Left lung (tissue), 10 donors: ENCODE measurements around the gene FAM117A. TPM values are rescaled to one million over a fixed set of nuclear protein-coding genes. Genes with fewer than 3 reads are reported as not detected.

Source experiments
- ATAC-seq: fragments of 200-7000 bp; cut with Tn5 transposase; one replicate; pipeline ENCODE4 v1.9.1; 2020; ENCODE audit warnings: moderate library complexity
- DNase-seq, 4 donors: peaks; one replicate each; pipeline ENCODE4 v3.0.0-alpha.2; 2013 to 2020
- H3K27ac ChIP-seq, 2 donors: fragments of 200-600 bp; sonication (generic) in 1 of 2; one replicate each; pipeline versions ENCODE4 v1.5.0 to v1.8.0; 2020 to 2021
- H3K27me3 ChIP-seq, 2 donors: fragments of 200-600 bp; sonication (generic) in 1 of 2; one replicate each; pipeline versions ENCODE4 v1.5.0 to v1.8.0; 2020 to 2021
- H3K36me3 ChIP-seq, 2 donors: fragments of 200-600 bp; sonication (generic) in 1 of 2; one replicate each; pipeline versions ENCODE4 v1.5.0 to v1.8.0; 2020 to 2021
- H3K4me1 ChIP-seq, 2 donors: fragments of 200-600 bp; one replicate each; pipeline ENCODE4 v1.8.0; 2021
- H3K4me3 ChIP-seq, 2 donors: fragments of 200-600 bp; sonication (generic) in 1 of 2; one replicate each; pipeline versions ENCODE4 v1.5.0 to v1.8.0; 2020 to 2021; ENCODE audit warnings: mild to moderate bottlenecking in 1 of 2
- H3K9me3 ChIP-seq, 2 donors: fragments of 200-600 bp; sonication (generic) in 1 of 2; one replicate each; pipeline versions ENCODE4 v1.5.0 to v1.8.0; 2020 to 2021
- CTCF ChIP-seq, 2 donors: fragments of 200-600 bp; sonication (generic) in 1 of 2; IDR thresholded peaks; one replicate each; pipeline versions ENCODE4 v1.5.0 to v1.8.0; 2021; ENCODE audit warnings: antibody characterized with exemption in 2 of 2
- intact Hi-C, 2 donors: fragments of 100-400 bp; cut with DNase I; formaldehyde crosslinking; loops; one replicate each; pipeline versions ENCODE4 v1.11.2 to v1.14.2; 2022
- polyA plus RNA-seq, 6 donors: library from polyadenylated mRNA; unstranded; fragments of 120-200 nt; gene quantifications; one replicate each; pipeline ENCODE4 v1.2.1, GENCODE V29; 2013; ENCODE audit not compliant: insufficient read length in 6 of 6
- total RNA-seq, 2 donors: library from RNA; stranded (reverse); fragmentation: NEBNext Ultra II Directional; extraction: Animal tissue kit (Norgen Biotek cat#: 25700); gene quantifications; one replicate each; pipeline ENCODE4 v1.2.1, GENCODE V29; 2021
- donor health status: DM: no; HTN: yes; CAD: no.
- donor health status: DM: no; HTN: no; CAD: no.

Gene FAM117A
- total and polyA plus RNA-seq, 8 donors, result 11.9 to 27.1 (median 24.1) TPM

GRCh38 chr17:49716668-49717364 lies 47.1 kb downstream of the FAM117A start:
- Histone ChIP-seq H3K27ac (peak overlapping the region in 1 of 2 donors; percentile 60), H3K36me3 (peaks cover 0 to 87% of the 10 kb centered on the region in 2 donors), H3K27me3 (no peaks in the 10 kb centered on the region), H3K4me1 (peaks cover 0 to 7% of the 10 kb centered on the region in 2 donors), H3K9me3 (no peaks in the 10 kb centered on the region), H3K4me3 (no peak overlapping the region)
- no peak for DNase-seq
- intact Hi-C loops, result no loop called here
- peak; percentile 34 for ATAC-seq
- no peak for TF ChIP-seq CTCF (IDR thresholded peaks at IDR 0.05)

- no peak overlapping the region for H3K4me3 ChIP-seq
- H3K27me3 ChIP-seq, result no peaks in the 10 kb centered on the region
- TF ChIP-seq CTCF (IDR thresholded peaks at IDR 0.05), result no peak
- H3K27ac ChIP-seq, result peak overlapping the region in 1 of 2 donors; percentile 60
- H3K36me3 ChIP-seq, result peaks cover 0 to 87% of the 10 kb centered on the region in 2 donors
- peak in 1 of 4 donors; percentile 42 for DNase-seq
- peak; percentile 67 for ATAC-seq
- peaks cover 0 to 7% of the 10 kb centered on the region in 2 donors for H3K4me1 ChIP-seq
- intact Hi-C loops, result no loop called here
- no peaks in the 10 kb centered on the region for H3K9me3 ChIP-seq
Observed at GRCh38 chr17:49715717-49716279, 48.1 kb downstream of the FAM117A start.

DNA sequence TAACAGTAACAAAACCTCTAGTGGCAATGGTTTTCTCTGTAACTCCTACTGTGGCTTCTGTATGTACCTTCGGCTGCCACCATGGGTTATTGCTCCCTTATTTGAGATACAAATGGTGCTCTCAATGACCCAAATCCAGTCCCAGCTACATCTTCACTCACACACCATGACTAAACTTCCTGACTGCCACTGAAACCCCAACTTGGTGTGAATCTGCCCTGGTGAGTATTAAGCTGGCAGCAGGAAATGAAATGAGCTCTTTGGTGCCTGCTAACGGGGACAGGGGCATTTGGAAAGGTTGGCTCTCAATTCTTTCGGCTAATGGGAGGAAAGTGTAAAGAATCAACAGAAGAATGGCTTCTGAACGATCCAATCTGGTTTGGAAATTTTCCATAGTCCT lies 48.7 kb downstream of the FAM117A start:
- Histone ChIP-seq H3K4me1 (peaks cover 0 to 7% of the 10 kb centered on the region in 2 donors), H3K4me3 (no peak overlapping the region), H3K36me3 (peaks cover 0 to 83% of the 10 kb centered on the region in 2 donors), H3K9me3 (no peaks in the 10 kb centered on the region), H3K27ac (peak overlapping the region in 1 of 2 donors; percentile 60), H3K27me3 (no peaks in the 10 kb centered on the region)
- no peak for DNase-seq
- no peak for TF ChIP-seq CTCF (IDR thresholded peaks at IDR 0.05)
- intact Hi-C loops, result no loop called here
- ATAC-seq, result no peak

DNA sequence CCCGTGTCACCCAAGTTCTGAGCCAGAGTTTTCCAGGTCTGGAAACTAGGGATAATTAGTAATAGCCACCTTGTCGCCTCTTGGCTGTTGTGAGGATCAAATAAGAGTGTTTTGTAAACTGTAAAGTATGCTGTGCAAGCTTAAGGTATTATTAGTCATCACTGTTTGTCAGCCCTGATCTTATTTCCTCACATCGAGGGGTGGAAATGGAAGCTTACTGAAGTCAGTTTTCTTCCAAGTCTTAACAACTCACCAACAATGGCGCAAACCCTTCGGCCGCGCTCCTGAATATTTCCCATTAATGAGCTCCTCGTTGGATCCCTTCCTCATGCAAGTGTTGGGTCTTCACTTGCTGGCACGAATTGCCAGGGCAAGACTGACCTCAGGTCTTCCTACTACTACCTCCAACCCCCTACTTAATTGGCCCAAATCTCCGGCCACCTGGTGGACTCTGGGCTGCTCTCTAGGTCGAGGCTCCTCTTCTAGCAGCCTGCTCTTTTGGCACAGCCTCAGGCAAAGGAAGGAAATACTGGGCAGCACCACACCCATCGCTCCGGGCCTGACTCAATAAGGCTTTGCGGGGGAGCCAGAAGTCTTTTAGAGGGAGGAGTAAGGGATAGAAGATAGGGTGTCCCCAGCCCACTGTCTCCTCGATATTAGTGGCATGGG lies 55.3 kb downstream of the FAM117A start:
- intact Hi-C loops, result loop anchor here (5.0 to 10.0 kb wide), 2 partner anchors 69 to 136 kb away; partner anchors contain the start of gene TAC4 (in 2 of the 2)
- ATAC-seq, result peak; percentile 1
- Histone ChIP-seq H3K4me3 (peak overlapping the region; percentile 17 to 58), H3K27ac (peak overlapping the region; percentile 58 to 90), H3K4me1 (peaks cover 9 to 34% of the 10 kb centered on the region in 2 donors), H3K9me3 (no peaks in the 10 kb centered on the region), H3K36me3 (peaks cover 0 to 47% of the 10 kb centered on the region in 2 donors), H3K27me3 (no peaks in the 10 kb centered on the region)
- no peak for DNase-seq
- TF ChIP-seq CTCF (IDR thresholded peaks at IDR 0.05), result no peak
